Activated effector memory CD4-positive, alpha-beta T cell treated with Interleukin-2 at 50 U/mL for 16 hours (primary cell): ENCODE measurements around the gene CAAP1.
"Not testable (repeated sequence)": the region's sequence is repeated elsewhere in the genome, so short reads cannot be mapped to it uniquely, and the experiment has no call there.

ENCODE experiments used
- DNase-seq: peaks from one replicate; pipeline ENCODE4 v3.0.0-alpha.2; 2020

Gene CAAP1, protein sequence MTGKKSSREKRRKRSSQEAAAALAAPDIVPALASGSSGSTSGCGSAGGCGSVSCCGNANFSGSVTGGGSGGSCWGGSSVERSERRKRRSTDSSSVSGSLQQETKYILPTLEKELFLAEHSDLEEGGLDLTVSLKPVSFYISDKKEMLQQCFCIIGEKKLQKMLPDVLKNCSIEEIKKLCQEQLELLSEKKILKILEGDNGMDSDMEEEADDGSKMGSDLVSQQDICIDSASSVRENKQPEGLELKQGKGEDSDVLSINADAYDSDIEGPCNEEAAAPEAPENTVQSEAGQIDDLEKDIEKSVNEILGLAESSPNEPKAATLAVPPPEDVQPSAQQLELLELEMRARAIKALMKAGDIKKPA

GRCh38 chr9:26892251-26893029, at the start of gene CAAP1:
TSS of gene CAAP1 (minus strand) at chr9:26892802. CDS start at chr9:26892715, 87 bp downstream.
- peak; percentile 85 for DNase-seq

DNA sequence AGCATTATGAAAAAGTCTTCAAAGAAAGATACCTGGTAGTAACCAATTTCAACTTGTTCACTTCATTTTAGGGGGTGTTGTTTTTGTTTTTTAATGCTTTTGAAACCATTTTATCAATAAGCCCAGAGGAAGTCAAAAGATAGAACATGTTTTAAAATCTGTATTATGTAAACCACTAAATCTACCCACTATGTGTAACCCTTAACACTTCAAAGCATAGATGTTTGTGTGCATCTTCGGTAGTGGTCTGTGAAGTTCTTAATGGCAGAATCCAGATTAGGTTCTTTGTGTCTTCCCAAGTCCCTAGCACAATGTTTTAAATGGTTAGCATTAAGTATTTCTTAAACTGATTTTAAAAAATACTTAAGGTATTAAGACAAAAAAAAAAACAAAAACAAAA, 48.2 kb upstream of the CAAP1 start:
- DNase-seq, result no peak

DNA sequence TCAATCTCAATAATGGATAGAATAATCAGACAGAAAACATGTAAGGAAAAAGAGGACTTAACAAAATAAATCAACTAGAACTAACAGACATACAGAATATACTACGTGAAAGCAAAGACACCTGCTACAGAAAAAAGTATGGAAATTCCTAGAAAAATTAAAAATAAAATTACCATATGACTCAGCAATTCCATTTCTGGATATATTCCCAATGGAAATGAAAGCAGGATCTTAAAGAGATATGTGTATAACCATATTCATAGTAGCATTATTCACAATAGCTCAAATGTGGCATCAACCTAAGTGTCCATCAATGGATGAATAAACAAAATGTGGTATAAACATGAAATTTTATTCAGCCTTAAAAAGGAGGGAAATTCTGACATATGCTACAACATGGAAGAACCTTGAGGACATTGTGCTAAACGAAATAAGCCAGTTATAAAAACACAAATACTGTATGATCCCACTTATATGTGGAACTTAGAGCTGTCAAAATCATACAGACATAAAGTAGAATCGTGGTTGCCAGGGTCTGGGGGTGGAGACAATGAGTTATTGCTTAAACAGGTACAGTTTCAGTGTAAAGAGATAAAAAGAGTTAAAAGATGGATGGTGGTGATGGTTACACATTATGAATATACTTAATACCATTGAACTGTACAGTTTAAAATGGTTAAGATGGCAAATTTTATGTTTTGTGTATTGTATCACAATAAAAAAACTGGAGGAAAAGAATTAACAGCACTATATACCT, 47.5 kb upstream of the CAAP1 start:
- DNase-seq, result no peak

DNA sequence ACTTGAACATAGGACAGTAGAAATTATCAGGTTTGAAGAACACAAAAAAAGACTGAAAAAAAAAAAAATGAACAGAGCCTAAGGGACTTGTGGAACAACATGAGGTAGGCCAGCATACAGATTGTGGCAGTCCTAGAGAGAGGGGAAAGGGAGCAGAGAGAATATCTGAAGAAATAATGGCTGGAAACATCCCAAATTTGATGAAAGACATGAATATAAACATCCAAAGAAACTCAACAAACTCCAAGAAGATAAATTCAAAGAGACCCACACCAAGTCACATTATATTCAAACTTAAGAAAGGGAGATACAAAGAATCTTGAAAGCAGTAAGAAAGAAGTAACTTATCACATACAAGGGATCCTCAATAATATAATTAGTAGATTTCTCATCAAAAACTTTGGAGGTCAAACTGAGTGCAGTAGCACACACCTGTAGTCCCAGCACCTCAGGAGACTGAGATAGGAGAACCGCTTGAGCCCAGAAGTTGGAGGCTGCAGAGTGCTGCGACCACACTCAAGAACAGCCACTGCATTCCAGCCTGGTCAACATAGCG, 45.3 kb upstream of the CAAP1 start:
- DNase-seq, result no peak

DNA sequence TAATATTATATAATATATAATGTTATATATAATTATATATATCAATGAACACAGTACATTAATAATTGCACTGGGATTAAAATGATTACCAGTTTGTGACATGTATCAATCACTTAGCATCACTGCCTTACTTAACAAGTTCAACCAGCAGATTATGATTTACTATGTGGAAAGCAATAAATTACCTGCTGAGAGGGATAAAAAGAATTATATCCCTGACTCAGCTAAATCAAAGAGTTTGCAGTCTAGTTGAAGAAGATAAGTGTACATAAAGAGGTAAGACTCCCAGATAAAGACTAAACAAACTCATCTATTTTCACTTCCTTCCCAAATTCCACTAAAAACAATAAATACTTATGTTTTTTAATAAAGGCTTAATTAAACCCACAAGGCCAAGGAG, 43.2 kb upstream of the CAAP1 start:
- DNase-seq, result no peak

- DNase-seq, result no peak
Measured at GRCh38 chr9:26928902-26929495, 36.4 kb upstream of the CAAP1 start.

DNA sequence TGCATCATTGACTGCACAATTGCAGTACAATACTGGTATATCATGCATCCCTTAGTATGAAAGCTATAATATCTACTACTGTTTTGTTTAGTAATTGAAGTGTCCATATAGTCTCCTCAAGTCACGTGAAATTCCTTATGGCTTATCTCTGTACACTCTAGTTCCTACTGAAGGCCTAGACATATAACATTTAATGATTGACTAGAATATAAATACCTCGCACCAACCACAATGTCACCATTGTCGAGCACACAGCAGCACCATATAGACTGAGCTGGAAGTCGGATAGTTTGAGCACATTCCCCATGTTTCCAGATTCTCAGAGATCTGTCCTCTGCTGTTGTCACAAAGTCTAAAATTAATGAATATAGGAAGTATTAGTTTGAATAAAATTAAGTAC, 33.0 kb upstream of the CAAP1 start:
- DNase-seq, result no peak

DNA sequence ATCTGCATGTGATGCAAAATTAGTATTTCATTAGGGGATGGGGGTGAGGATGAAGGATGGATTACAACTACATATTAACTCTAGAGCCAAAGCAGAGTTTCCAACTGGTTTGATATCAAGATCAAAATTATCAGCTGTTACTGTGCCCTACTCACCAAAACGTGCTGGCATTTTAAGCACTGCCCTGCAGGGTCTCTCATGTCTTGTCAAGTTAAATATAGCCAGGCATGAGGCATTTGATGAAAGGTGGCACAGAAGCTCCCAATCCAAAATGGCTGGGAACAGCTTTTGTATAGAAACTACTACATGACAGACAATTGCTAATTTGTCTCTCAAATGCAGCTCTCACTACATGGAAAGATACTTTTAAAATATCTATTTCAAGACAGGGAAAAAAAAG, 27.1 kb upstream of the CAAP1 start:
- DNase-seq, result no peak

DNA sequence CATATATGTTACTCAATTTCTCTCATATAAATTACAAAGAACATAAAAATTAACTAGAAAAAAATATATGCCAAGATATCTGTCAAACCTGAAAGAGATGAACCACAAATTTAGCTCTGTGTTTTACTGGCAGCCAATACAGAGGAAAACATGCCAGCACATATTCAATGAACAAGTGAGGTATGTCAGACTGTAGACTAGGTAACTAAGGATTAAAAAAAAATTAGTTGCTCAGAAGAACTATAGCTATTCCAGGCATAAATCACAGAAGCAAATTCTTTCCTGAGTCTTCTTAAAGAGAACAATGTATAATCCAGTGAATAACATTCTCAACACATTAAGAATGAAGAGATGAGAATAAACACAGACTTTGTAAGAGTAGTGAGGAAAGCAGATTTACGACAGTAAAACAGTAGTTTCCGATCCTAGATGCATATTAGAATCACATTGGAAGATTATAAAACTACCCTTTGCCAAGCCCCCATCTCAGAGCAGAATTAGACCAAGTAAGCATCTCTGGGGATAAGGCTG, 20.6 kb upstream of the CAAP1 start:
- DNase-seq, result no peak

DNA sequence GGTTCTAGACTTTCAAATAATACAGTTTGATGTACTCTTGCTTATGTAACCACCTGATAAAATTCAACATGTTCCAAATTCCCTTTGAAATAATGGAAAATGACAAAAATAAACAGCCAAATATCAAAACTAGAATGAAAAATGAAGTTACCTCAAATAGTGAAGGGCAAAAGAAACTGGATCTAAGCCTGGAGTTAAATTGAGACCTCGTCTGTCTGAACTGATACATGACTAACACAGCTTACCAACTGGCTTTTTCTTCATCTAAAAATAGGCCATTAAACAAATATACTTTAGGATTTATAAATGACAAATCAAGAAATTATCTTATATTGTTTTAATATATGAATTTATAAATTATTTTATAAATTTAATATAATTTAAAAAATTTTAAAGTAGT, 12.1 kb upstream of the CAAP1 start:
- no peak for DNase-seq

GRCh38 chr9:26904070-26904469, 11.5 kb upstream of the CAAP1 start:
- no peak for DNase-seq

- no peak for DNase-seq
Measured at GRCh38 chr9:26893030-26893676, 551 bp upstream of the CAAP1 start.

GRCh38 chr9:26891726-26892125, 876 bp downstream of the CAAP1 start:
- DNase-seq, result no peak

DNA sequence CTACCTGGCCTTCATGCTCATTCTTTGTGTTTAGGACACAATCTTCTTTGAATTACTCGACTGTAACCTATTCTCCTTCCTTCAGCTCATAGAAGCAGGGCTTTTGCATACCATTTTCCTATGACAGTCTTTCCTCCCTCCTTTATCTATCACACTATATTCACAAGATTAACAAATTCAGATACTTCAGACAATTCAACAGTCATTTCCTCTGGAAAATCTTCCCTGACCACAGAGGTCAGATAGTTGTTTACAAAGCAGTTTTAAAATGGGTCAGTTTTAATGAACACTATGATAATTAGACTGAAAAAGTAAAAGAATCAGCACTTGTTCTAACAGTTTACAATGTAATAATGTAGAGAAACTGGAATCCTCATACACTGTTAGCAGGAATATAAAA, 4.3 kb downstream of the CAAP1 start:
- no peak for DNase-seq

DNA sequence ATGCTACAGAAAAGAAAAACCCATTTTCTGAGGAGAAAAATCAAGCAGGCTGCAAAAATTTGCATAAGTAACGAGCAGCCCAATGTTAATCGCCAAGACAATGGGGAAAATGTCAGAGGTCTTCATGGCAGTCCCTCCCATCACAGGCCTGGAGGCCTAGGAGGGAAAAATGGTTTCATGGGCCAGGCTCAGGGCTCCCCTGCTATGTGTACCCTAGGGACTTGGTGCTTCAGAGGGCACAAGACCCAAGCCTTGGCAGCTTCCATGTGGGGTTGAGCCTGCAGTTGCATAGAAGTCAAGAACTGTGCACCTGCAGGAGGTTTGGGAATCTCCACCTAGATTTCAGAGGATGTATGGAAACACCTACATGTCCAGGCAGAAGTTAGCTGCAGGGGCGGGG, 10.4 kb downstream of the CAAP1 start:
- DNase-seq, result no peak

DNA sequence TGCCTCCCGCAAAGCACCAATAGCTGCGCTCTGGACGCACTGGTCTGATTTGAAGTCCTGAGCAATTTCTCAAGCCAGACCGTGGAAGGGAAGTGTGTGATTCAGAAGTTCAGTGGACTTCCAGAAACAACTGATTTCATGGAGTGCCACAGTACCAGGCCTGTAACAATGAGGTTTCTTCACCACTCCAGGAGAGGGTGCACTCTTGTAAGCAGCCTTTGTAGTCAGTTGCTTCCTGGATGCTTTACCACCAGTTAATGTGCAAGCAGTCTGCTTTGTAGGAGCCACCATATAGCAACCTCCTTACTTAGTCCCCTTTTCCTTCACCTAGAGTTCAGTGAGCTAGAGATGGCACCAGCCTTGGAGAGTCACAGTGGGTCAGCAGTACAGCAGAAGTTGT, 12.3 kb downstream of the CAAP1 start:
- no peak for DNase-seq

DNA sequence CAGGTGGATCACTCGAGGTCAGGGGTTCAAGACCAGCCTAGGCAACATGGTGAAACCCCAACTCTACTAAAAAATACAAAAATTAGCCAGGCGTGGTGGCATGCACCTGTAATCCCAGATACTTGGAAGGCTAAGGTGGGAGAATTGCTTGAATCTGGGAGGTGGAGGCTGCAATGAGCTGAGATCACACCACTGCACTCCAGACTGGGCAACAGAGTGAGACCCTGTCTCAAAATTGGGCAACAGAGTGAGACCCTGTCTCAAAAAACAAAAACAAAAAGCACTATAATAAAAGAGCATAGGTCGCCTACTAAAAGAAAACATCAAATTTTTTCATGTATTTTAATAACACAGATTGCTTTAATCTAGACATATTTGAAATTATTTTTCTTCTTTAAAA, 17.4 kb downstream of the CAAP1 start:
- DNase-seq, result not testable (repeated sequence)

DNA sequence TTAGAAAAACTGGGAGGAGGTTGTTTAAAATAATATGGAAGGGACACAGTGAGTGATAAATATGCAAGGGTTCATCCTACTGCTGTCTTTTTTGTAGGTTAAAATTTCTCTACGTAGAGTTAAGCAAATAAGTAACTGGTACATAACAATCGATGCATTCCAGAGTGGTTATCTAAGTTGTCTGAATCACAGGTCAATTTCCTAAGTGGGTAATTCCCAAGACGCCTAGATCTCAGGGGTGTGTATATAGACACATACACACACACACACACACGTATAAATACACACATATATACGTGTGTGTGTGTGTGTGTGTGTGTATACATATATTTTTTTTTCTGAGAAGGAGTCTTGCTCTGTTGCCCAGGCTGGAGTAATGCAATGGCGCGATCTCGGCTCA, 22.3 kb downstream of the CAAP1 start:
- DNase-seq, result no peak

GRCh38 chr9:26863074-26863473, 29.5 kb downstream of the CAAP1 start:
- no peak for DNase-seq

GRCh38 chr9:26856413-26857032, 36.1 kb downstream of the CAAP1 start:
- DNase-seq, result no peak

- DNase-seq, result no peak
Measured at GRCh38 chr9:26850995-26851394, 41.6 kb downstream of the CAAP1 start.

DNA sequence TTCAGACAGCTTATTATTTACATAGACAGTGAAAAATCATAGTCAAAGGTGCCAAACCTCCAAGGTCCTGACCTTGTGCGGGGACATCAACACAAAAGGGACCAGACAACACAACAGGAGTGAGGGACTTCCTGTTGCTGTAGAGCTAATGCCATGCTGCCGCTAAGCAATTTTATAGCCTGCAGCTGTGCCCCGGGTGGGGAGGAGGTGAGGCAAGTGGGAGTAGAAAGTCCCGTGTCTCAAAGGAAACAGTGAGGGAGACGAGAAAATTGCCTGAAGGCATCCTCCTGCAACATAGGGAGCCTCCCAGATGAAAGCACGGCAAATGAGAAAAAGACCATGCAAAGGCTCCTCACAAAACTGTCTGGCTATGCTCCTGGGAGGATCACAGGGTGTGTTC, 58.8 kb downstream of the CAAP1 start:
- no peak for DNase-seq
